Activated CD4-positive, alpha-beta T cell treated with anti-CD3 and anti-CD28 coated beads for 24 hours (primary cell): ENCODE data around the gene IL12RB1.
"Not testable (repeated sequence)": the region's sequence is repeated elsewhere in the genome, so short reads cannot be mapped to it uniquely, and the experiment has no call there.

ENCODE experiments used
- DNase-seq, 2 donors: peaks; one replicate each; pipeline ENCODE4 v3.0.0-alpha.2; 2020; ENCODE audit warnings: low read depth in 2 of 2

Gene IL12RB1

GRCh38 chr19:18112989-18113478 lies 26.3 kb upstream of the IL12RB1 start:
- DNase-seq, result peak; percentile 65 to 80

GRCh38 chr19:18110609-18111232 lies 24.0 kb upstream of the IL12RB1 start:
- DNase-seq, result no peak

GRCh38 chr19:18109733-18110608 lies 23.2 kb upstream of the IL12RB1 start:
- no peak for DNase-seq

GRCh38 chr19:18109341-18109732 lies 22.6 kb upstream of the IL12RB1 start:
- DNase-seq, result no peak

GRCh38 chr19:18108897-18109296 lies 22.2 kb upstream of the IL12RB1 start:
- no peak for DNase-seq

GRCh38 chr19:18107235-18107634 lies 20.5 kb upstream of the IL12RB1 start:
- no peak for DNase-seq

- DNase-seq, result not testable (repeated sequence)
Measured at GRCh38 chr19:18105259-18105658, 18.5 kb upstream of the IL12RB1 start.

GRCh38 chr19:18104793-18105131 lies 18.0 kb upstream of the IL12RB1 start:
- no peak for DNase-seq

- DNase-seq, result no peak
Measured at GRCh38 chr19:18102916-18103542, 16.3 kb upstream of the IL12RB1 start.

GRCh38 chr19:18101268-18101667 lies 14.5 kb upstream of the IL12RB1 start:
- DNase-seq, result no peak

GRCh38 chr19:18100710-18101109 lies 14.0 kb upstream of the IL12RB1 start:
- no peak for DNase-seq

GRCh38 chr19:18099623-18099995 lies 12.9 kb upstream of the IL12RB1 start:
- DNase-seq, result no peak

- DNase-seq, result no peak
Measured at GRCh38 chr19:18098891-18099622, 12.3 kb upstream of the IL12RB1 start.

GRCh38 chr19:18097993-18098890 lies 11.5 kb upstream of the IL12RB1 start:
- no peak for DNase-seq

- peak; percentile 85 to 90 for DNase-seq
Measured at GRCh38 chr19:18097217-18097992, 10.7 kb upstream of the IL12RB1 start, which contains the start of gene MAST3. Gene MAST3, plus strand, starts transcription at chr19:18097778. Its CDS starts 15 bp downstream, at chr19:18097793.

- DNase-seq, result no peak
Measured at GRCh38 chr19:18096258-18096657, 9.5 kb upstream of the IL12RB1 start.

- DNase-seq, result no peak
Measured at GRCh38 chr19:18093439-18094161, 6.9 kb upstream of the IL12RB1 start.

GRCh38 chr19:18091217-18091608 lies 4.5 kb upstream of the IL12RB1 start:
- peak; percentile 62 to 73 for DNase-seq

- DNase-seq, result no peak
Measured at GRCh38 chr19:18090545-18091216, 3.9 kb upstream of the IL12RB1 start.
